Lower lobe of right lung (tissue), 2 donors: ENCODE measurements around the gene CYS1. TPM values are rescaled to one million over a fixed set of nuclear protein-coding genes. Genes with fewer than 3 reads are reported as not detected.
A peak's percentile ranks its signal among the peaks of the same experiment; 100 is the strongest.

Experiments
- ATAC-seq, 2 donors: fragments of 200-7000 bp; cut with Tn5 transposase; one replicate each; pipeline ENCODE4 v1.9.1; 2020 to 2022; ENCODE audit warnings: mild to moderate bottlenecking in 2 of 2, moderate library complexity in 2 of 2
- DNase-seq: peaks from one replicate; pipeline ENCODE4 v3.0.0-alpha.2; 2020
- H3K27ac ChIP-seq: fragments of 200-600 bp; one replicate; pipeline ENCODE4 v1.8.0; 2022
- H3K27me3 ChIP-seq: fragments of 200-600 bp; one replicate; pipeline ENCODE4 v1.8.0; 2022; ENCODE audit warnings: low read depth
- H3K36me3 ChIP-seq: fragments of 200-600 bp; one replicate; pipeline ENCODE4 v1.8.0; 2022; ENCODE audit warnings: mild to moderate bottlenecking
- H3K4me1 ChIP-seq: fragments of 200-600 bp; one replicate; pipeline ENCODE4 v1.8.0; 2022
- H3K4me3 ChIP-seq: fragments of 200-600 bp; one replicate; pipeline ENCODE4 v1.8.0; 2022; ENCODE audit warnings: mild to moderate bottlenecking
- H3K9me3 ChIP-seq: fragments of 200-600 bp; one replicate; pipeline ENCODE4 v1.8.0; 2022
- CTCF ChIP-seq: fragments of 200-600 bp; IDR thresholded peaks from one replicate; pipeline ENCODE4 v1.8.0; 2022; ENCODE audit warnings: antibody characterized with exemption, mild to moderate bottlenecking
- intact Hi-C: fragments of 100-400 bp; cut with DNase I; formaldehyde crosslinking; loops from one replicate; pipeline ENCODE4 v1.11.0; 2022
- total RNA-seq: library from RNA; stranded (reverse); fragmentation: NEBNext Ultra II Directional; extraction: Animal tissue kit (Norgen Biotek cat#: 25700); gene quantifications from one replicate; pipeline ENCODE4 v1.2.1, GENCODE V29; 2021
- donor health status: DM: no; HTN: yes; CAD: no; lungs with severe emphysema.

Gene CYS1
- total RNA-seq, 1 donor from 2014 or later = 2.6 TPM

- H3K9me3 ChIP-seq = no peaks in the 10 kb centered on the region
- TF ChIP-seq CTCF = no peak
- no peaks in the 10 kb centered on the region for H3K36me3 ChIP-seq
- intact Hi-C loops = no loop called here
- peaks cover 45% of the 10 kb centered on the region for H3K27me3 ChIP-seq
- H3K27ac ChIP-seq = no peak overlapping the region
- peaks cover 11% of the 10 kb centered on the region for H3K4me1 ChIP-seq
- DNase-seq = no peak
- H3K4me3 ChIP-seq = no peak overlapping the region
- ATAC-seq = no peak
These were observed 4.1 kb upstream of the CYS1 start for GRCh38 chr2:10084223-10084865.

DNA sequence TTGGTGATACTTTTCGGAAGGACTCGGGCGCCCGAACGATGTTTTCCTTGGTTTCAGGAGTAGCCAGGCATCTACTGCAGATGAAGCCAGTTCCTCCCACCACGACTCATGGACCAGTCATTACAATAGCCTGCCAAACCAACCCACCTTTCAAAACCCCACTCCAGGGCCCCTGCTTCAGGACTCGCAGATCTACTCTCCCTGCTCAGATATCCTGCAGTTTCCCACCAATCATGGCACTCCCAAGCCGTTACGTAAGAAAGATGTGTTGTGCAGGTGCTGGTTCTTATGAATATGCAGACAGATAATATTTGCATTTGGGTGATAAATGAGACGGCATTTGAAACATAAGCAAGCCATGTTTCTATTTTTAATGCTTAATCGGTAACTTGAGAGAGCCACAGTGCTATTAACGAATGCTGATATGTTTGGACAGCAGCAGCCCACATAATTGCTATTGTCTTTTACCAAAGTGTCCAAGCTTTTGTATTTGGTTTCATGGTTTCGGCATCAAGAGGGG is 3.5 kb upstream of the CYS1 start:
- ATAC-seq = no peak
- intact Hi-C loops = no loop called here
- no peaks in the 10 kb centered on the region for H3K36me3 ChIP-seq
- no peak overlapping the region for H3K4me3 ChIP-seq
- DNase-seq = no peak
- no peak for TF ChIP-seq CTCF
- peaks cover 51% of the 10 kb centered on the region for H3K27me3 ChIP-seq
- no peaks in the 10 kb centered on the region for H3K9me3 ChIP-seq
- no peak overlapping the region for H3K27ac ChIP-seq
- peaks cover 17% of the 10 kb centered on the region for H3K4me1 ChIP-seq

- intact Hi-C loops = no loop called here
- TF ChIP-seq CTCF = no peak
- no peaks in the 10 kb centered on the region for H3K9me3 ChIP-seq
- peaks cover 19% of the 10 kb centered on the region for H3K4me1 ChIP-seq
- DNase-seq (no peak), ATAC-seq (no peak)
- H3K27me3 ChIP-seq = peaks cover 58% of the 10 kb centered on the region
- H3K27ac ChIP-seq = no peak overlapping the region
- H3K36me3 ChIP-seq = no peaks in the 10 kb centered on the region
- H3K4me3 ChIP-seq = no peak overlapping the region
These were observed 2.8 kb upstream of the CYS1 start for GRCh38 chr2:10083046-10083445.

GRCh38 chr2:10080536-10081304 is 509 bp upstream of the CYS1 start:
- Histone ChIP-seq H3K27me3 (peaks cover 69% of the 10 kb centered on the region), H3K36me3 (no peaks in the 10 kb centered on the region), H3K4me3 (peak overlapping the region; percentile 53), H3K4me1 (peaks cover 19% of the 10 kb centered on the region), H3K9me3 (no peaks in the 10 kb centered on the region), H3K27ac (peak overlapping the region; percentile 31)
- ATAC-seq (peak; percentile 20 to 38), DNase-seq (no peak)
- TF ChIP-seq CTCF = no peak
- intact Hi-C loops = no loop called here

DNA sequence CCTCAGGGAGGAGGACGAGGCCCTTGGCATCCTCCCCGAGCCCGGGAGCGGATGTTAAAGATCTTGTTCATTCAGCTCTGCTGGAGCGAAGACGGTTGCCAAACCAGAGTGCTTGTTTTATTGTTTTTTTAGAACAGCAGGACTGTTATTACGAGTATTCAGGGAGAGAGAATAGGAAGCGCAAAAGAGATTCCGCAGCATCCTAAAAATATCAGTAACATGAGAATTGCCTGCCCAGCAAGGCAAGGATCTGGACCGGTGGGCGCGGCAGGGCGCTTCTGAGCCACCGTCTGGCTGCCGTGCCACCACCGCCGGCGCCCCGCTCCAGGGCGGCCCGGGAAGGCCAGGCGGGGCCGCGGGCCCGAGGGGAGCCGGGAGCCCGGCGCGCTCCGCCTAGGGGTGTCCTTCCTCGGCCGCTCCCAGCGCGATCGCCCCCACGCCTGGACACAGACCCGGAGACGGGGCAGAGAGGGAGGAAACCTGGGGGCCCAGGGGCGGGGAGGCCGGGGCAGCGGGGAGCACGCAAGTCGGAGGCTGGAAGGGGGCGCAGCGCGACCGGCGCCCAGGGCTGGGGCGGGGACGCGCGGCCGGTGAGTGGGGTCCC is 843 bp downstream of the CYS1 start:
- H3K4me3 ChIP-seq = peak overlapping the region; percentile 53
- no peaks in the 10 kb centered on the region for H3K36me3 ChIP-seq
- H3K9me3 ChIP-seq = no peaks in the 10 kb centered on the region
- H3K27ac ChIP-seq = peak overlapping the region; percentile 73
- H3K4me1 ChIP-seq = peaks cover 19% of the 10 kb centered on the region
- ATAC-seq (peak; percentile 75 to 80), DNase-seq (peak; percentile 46)
- no peak for TF ChIP-seq CTCF
- H3K27me3 ChIP-seq = peaks cover 69% of the 10 kb centered on the region
- intact Hi-C loops = no loop called here
